ENCODE data around the gene FAM181A.

DNA sequence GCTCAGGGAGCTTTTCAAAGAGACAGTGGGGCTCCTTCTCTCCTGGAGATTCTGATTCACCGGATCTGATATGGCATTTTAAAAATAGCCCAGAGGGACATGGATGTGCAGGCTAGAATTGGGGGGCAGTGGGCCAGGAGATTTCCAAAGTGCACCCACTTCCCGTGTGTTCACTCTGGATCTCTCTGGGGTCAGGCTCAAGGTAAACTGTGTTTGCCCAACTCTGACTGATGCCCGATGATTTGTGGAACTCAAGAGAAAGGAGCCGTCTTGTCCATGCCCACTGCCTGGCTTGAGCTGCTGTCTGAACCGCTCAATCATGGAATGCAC, 17.9 kb downstream of the FAM181A start:
- TF ChIP-seq POLR2A (IDR thresholded peaks at IDR 0.05) = no peak
- TF ChIP-seq, protein P1, sequence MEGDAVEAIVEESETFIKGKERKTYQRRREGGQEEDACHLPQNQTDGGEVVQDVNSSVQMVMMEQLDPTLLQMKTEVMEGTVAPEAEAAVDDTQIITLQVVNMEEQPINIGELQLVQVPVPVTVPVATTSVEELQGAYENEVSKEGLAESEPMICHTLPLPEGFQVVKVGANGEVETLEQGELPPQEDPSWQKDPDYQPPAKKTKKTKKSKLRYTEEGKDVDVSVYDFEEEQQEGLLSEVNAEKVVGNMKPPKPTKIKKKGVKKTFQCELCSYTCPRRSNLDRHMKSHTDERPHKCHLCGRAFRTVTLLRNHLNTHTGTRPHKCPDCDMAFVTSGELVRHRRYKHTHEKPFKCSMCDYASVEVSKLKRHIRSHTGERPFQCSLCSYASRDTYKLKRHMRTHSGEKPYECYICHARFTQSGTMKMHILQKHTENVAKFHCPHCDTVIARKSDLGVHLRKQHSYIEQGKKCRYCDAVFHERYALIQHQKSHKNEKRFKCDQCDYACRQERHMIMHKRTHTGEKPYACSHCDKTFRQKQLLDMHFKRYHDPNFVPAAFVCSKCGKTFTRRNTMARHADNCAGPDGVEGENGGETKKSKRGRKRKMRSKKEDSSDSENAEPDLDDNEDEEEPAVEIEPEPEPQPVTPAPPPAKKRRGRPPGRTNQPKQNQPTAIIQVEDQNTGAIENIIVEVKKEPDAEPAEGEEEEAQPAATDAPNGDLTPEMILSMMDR (IDR thresholded peaks at IDR 0.05) = no peak

Measured in lower leg skin (tissue), 3 donors.